SJSA1 (cell line): ENCODE measurements around the gene SLC31A2. TPM values are rescaled to one million over a fixed set of nuclear protein-coding genes. Genes with fewer than 3 reads are reported as not detected.
"Not testable (repeated sequence)": the region's sequence is repeated elsewhere in the genome, so short reads cannot be mapped to it uniquely, and the experiment has no call there.

ENCODE experiments used
- DNase-seq, 2 experiments: peaks; one replicate each; pipeline ENCODE4 v3.0.0-alpha.2; 2015 to 2020; ENCODE audit warnings: low spot score in 2 of 2, low read depth in 1 of 2
- H3K27ac ChIP-seq: fragments of 250-450 bp; sonication (Bioruptor Pico); 2 replicates; pipeline ENCODE4 v1.5.1; 2020; ENCODE audit warnings: mild to moderate bottlenecking, moderate library complexity
- H3K27me3 ChIP-seq: fragments of 250-450 bp; sonication (Bioruptor Pico); replicated peaks from 2 replicates; pipeline ENCODE4 v1.5.1; 2020; ENCODE audit warnings: mild to moderate bottlenecking, moderate library complexity
- H3K36me3 ChIP-seq: fragments of 250-450 bp; sonication (Bioruptor Pico); 2 replicates; pipeline ENCODE4 v1.5.1; 2020; ENCODE audit warnings: mild to moderate bottlenecking
- H3K4me1 ChIP-seq: fragments of 250-450 bp; sonication (Bioruptor Pico); replicated peaks from 2 replicates; pipeline ENCODE4 v1.6.1; 2021; ENCODE audit warnings: mild to moderate bottlenecking
- H3K4me3 ChIP-seq: fragments of 250-450 bp; sonication (Bioruptor Pico); 2 replicates; pipeline ENCODE4 v1.5.1; 2020; ENCODE audit warnings: mild to moderate bottlenecking
- H3K9me3 ChIP-seq: fragments of 250-450 bp; sonication (Bioruptor Pico); replicated peaks from 2 replicates; pipeline ENCODE4 v1.5.1; 2020; ENCODE audit warnings: mild to moderate bottlenecking
- total RNA-seq: library from RNA; depleted of rRNA; stranded (reverse); fragments of >200 nt; shearing (Covaris generic); gene quantifications from 2 replicates; pipeline ENCODE4 v1.2.3, GENCODE V29; 2014; rRNA removed

The SLC31A2 gene, protein sequence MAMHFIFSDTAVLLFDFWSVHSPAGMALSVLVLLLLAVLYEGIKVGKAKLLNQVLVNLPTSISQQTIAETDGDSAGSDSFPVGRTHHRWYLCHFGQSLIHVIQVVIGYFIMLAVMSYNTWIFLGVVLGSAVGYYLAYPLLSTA
- 7.9 and 8.5 TPM in 2 replicates for total RNA-seq

- H3K27ac ChIP-seq = peak within 1 kb of the TSS; percentile 43; the same call in 1 of the 2 replicates
- H3K4me3 ChIP-seq = peak within 1 kb of the TSS; percentile 68
- H3K9me3 ChIP-seq = no peaks in the 10 kb centered on the region
- DNase-seq = peak; percentile 71 to 86
- H3K27me3 ChIP-seq = 0 out of 2 replicates have a peak, but pooled peaks cover 7% of the 10 kb centered on the region
- no peaks in the 10 kb centered on the region for H3K36me3 ChIP-seq
- peaks cover 5% of the 10 kb centered on the region; the same call in 1 of the 2 replicates for H3K4me1 ChIP-seq
Measured at GRCh38 chr9:113150670-113151611, at the start of gene SLC31A2. Gene SLC31A2 (plus strand): TSS chr9:113151007. CDS start chr9:113151075, 68 bp downstream.

GRCh38 chr9:113105345-113105744 lies 45.5 kb upstream of the SLC31A2 start:
- H3K27ac ChIP-seq, H3K36me3 ChIP-seq, H3K4me1 ChIP-seq, H3K9me3 ChIP-seq, H3K27me3 ChIP-seq, H3K4me3 ChIP-seq, DNase-seq: not testable (repeated sequence)

DNA sequence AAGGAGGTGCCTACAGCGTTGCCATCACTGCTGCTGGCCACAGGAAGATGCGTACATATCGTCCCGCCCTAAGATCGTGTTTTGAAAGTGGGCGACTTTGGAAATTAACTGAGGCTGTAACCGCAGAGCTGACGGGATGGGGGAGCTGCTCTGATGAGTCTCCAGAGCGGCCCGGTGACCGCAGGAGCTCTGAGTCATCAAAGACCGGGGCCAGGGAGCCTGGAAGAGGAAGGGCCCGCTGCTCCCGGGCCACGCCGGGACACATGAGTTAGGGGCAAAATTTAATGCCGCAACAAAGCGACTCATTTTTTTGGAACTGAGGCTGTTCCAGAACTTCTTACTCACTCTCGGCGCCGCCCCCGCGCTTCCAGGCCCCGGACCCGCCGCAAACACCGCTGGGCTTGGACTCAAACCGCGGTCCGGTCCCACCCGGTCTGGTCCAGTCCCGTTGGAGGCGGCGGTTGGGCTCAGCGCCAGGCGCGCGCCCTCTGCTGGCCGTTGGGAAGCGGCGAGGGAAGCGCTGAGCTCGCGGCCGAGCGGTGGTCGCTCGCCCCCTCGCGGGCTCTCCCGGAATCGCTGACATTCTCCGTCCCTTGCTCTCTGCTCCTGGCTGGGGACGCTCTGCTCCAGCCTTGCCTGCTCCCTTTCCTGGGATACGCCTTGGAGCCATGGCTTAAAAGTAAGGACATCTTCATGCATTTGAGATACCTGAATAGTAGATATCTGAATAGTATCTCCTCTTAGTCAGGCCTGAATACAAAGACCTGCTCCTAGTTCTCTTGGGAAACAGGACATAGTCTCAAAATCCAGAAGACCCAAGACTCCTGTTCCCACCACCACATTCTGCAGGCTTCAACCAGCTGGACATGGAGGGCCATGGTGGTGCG lies 39.5 kb upstream of the SLC31A2 start:
- H3K4me3 ChIP-seq = not testable (repeated sequence)
- peak in 1 of 2 experiments; percentile 10 for DNase-seq

DNA sequence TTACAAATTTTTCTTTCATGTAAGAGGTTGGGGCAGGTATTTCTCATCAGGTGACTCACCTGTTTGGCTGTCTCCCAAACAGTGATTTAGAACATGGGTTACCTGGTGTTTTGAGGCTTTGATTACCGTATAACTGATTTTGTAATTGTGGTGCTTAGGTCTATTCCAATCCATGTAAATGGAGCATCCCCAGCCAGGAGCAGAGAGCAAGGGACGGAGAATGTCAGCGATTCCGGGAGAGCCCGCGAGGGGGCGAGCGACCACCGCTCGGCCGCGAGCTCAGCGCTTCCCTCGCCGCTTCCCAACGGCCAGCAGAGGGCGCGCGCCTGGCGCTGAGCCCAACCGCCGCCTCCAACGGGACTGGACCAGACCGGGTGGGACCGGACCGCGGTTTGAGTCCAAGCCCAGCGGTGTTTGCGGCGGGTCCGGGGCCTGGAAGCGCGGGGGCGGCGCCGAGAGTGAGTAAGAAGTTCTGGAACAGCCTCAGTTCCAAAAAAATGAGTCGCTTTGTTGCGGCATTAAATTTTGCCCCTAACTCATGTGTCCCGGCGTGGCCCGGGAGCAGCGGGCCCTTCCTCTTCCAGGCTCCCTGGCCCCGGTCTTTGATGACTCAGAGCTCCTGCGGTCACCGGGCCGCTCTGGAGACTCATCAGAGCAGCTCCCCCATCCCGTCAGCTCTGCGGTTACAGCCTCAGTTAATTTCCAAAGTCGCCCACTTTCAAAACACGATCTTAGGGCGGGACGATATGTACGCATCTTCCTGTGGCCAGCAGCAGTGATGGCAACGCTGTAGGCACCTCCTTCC lies 37.9 kb upstream of the SLC31A2 start:
- not testable (repeated sequence) for H3K4me1 ChIP-seq, H3K9me3 ChIP-seq, H3K36me3 ChIP-seq, H3K27ac ChIP-seq, H3K27me3 ChIP-seq, H3K4me3 ChIP-seq
- DNase-seq = peak in 1 of 2 experiments; percentile 20

More for the DNA sequence above, 39.5 kb upstream of the SLC31A2 start:
- not testable (repeated sequence) for H3K9me3 ChIP-seq, H3K4me1 ChIP-seq, H3K27me3 ChIP-seq, H3K27ac ChIP-seq, H3K36me3 ChIP-seq

DNA sequence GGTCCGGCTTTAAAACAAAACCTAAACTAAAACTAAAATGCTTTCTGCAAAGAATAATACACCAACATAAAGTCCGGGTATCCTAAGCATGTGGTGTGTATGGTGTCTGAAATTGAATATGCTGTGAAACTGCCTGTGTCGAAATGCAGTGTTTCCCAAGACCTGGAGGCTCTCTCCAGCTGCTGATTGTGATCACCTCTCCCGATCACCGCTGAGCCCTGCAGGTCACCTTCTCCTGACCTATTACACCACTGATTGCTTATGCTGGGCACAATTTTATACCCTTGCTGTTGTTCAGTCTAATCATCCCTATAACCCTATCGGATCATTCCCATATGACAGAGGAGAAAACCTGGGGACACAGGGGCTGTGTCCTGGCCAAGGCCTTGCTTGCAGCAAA lies 32.0 kb upstream of the SLC31A2 start:
- H3K27me3 ChIP-seq, H3K27ac ChIP-seq, H3K4me1 ChIP-seq, H3K9me3 ChIP-seq, DNase-seq, H3K4me3 ChIP-seq, H3K36me3 ChIP-seq: not testable (repeated sequence)

GRCh38 chr9:113125386-113126035 lies 25.3 kb upstream of the SLC31A2 start:
- Histone ChIP-seq H3K36me3 (no peaks in the 10 kb centered on the region), H3K4me3 (no peak overlapping the region), H3K9me3 (no peaks in the 10 kb centered on the region), H3K27me3 (no peaks in the 10 kb centered on the region; the same call in 1 of the 2 replicates), H3K4me1 (no peaks in the 10 kb centered on the region), H3K27ac (no peak overlapping the region)
- DNase-seq = no peak

GRCh38 chr9:113129466-113129865 lies 21.3 kb upstream of the SLC31A2 start:
- H3K36me3 ChIP-seq = no peaks in the 10 kb centered on the region
- H3K27ac ChIP-seq = no peak overlapping the region
- no peak for DNase-seq
- no peak overlapping the region for H3K4me3 ChIP-seq
- H3K4me1 ChIP-seq = no peaks in the 10 kb centered on the region
- H3K9me3 ChIP-seq = no peaks in the 10 kb centered on the region
- no peaks in the 10 kb centered on the region; the same call in 1 of the 2 replicates for H3K27me3 ChIP-seq

DNA sequence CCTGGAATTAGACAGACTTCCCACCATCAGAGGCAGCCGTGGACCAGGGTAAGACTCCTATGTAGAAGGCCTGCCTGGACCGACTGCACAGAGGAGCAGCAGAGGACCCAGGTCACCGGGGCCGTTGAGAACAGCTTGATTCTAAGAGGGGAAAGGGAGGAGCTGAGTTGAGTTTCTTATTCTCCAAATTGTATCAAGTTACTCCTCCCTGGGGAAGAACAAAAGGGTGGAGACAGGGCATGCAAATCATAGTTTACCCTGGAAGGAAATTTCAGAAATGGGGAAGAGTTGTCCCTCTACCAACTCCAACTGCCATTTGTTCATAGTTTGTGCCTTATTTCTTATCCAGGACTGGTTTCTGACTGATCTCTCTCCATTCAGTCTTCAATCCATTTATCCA lies 20.9 kb upstream of the SLC31A2 start:
- no peaks in the 10 kb centered on the region for H3K9me3 ChIP-seq
- H3K36me3 ChIP-seq = no peaks in the 10 kb centered on the region
- no peak overlapping the region for H3K27ac ChIP-seq
- DNase-seq = no peak
- H3K4me1 ChIP-seq = no peaks in the 10 kb centered on the region
- no peak overlapping the region for H3K4me3 ChIP-seq
- H3K27me3 ChIP-seq = no peaks in the 10 kb centered on the region; the same call in 1 of the 2 replicates

DNA sequence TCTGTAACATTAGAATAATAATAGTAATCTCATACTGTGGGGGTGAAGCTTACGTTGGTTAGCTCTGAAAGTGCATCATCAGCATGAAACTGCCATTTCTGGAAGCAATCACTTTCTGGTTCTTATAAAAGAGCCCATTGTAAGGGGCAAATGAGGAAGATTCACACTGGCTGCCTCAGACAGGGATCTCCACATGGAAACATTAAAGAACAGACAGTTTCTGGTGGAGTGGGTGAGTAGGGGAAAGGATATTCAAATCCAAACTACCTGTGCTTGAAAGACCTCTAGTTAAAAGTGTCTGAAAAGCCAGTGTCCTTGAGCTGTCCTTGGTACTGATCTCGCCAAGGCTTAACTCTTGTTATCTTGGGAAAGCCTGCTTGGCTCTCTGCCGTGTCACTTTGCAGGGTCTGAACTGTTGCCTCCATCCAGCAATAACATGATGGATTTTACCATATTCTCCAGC lies 19.1 kb upstream of the SLC31A2 start:
- Histone ChIP-seq H3K27ac (no peak overlapping the region), H3K9me3 (no peaks in the 10 kb centered on the region), H3K27me3 (no peaks in the 10 kb centered on the region; the same call in 1 of the 2 replicates), H3K36me3 (no peaks in the 10 kb centered on the region), H3K4me1 (no peaks in the 10 kb centered on the region), H3K4me3 (no peak overlapping the region)
- DNase-seq = no peak

DNA sequence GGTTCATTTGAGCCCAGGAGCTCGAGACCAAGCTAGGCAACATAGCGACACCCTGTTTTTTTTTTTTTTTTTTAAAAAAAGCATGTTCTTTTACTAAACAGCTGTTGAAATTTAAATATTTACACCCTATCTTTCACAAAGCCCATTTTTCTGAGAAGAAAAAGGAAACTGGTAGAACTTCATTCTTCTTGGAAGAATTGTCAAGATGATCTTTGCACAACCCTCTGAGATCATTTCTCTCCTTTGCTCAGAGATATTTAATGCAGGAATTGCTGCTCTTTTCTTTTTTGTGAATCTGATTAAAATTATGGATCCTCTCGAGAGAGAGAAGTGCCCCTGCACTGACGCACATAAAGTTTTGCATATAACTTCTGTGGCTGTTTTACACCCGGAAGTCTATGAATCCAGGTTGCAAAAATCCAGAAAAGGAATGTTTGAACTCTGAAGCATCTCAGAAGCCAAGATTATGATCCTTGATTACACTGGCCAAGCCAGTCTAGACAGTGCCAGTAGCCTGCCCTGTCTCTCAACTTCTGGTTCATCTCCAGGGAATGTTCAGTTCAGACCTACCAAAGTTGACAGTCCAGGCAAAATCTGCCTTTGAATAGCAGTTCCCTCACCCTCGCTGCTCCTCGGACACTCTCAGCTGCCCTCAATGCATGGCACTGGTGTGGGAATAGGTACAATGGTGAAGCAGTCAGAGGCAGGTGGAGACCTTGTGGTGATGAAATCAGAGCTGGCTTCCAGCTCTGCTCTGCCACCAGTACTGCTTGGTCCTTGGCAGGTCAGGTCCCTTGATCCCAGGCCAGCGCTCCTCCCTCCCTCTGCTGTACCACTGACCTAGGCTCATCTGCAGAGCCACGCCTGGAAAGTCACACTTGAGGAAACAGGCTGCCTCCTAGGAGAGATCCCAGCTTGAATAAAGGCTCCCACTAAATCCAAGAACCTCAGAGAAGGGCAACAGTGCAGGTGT lies 13.3 kb upstream of the SLC31A2 start:
- no peaks in the 10 kb centered on the region for H3K36me3 ChIP-seq
- no peak for DNase-seq
- H3K27me3 ChIP-seq = no peaks in the 10 kb centered on the region
- H3K27ac ChIP-seq = no peak overlapping the region
- no peak overlapping the region for H3K4me3 ChIP-seq
- no peaks in the 10 kb centered on the region for H3K4me1 ChIP-seq
- H3K9me3 ChIP-seq = no peaks in the 10 kb centered on the region

DNA sequence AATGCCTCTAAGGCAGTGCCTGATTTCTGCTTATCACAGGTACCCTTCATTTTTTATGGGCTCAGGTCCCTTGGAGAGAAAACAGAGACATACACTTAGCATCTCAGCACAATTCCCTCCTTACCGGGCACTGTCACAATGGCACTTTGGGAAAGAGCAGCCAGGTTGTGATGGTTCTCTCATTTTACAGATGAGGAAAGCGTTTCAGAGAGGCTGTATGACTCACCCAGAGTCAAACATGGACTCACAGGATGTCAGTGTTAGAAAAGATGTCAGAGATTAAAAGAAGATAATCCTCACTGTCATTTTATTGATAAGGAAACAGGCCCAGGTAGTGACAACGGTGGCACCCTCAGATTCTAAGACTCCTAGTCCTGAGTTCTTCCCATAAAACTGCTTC lies 12.0 kb upstream of the SLC31A2 start:
- no peaks in the 10 kb centered on the region for H3K36me3 ChIP-seq
- no peaks in the 10 kb centered on the region for H3K4me1 ChIP-seq
- no peak overlapping the region for H3K27ac ChIP-seq
- H3K4me3 ChIP-seq = no peak overlapping the region
- no peak for DNase-seq
- no peaks in the 10 kb centered on the region for H3K9me3 ChIP-seq
- no peaks in the 10 kb centered on the region for H3K27me3 ChIP-seq
